Rectal smooth muscle tissue (tissue), 1 donor: ENCODE results near the gene MAP3K3.

Experiments
- H3K27ac ChIP-seq: one replicate; pipeline ENCODE4 v1.7.0; 2013; ENCODE audit warnings: low read depth, low read length, inconsistent platforms
- H3K27me3 ChIP-seq: one replicate; pipeline ENCODE4 v1.7.0; 2013; ENCODE audit warnings: low read length; ENCODE audit not compliant: control insufficient read depth, insufficient read depth
- H3K36me3 ChIP-seq: one replicate; pipeline ENCODE4 v1.7.0; 2013; ENCODE audit warnings: low read length; ENCODE audit not compliant: control insufficient read depth, insufficient read depth
- H3K4me1 ChIP-seq: one replicate; pipeline ENCODE4 v1.7.0; 2013; ENCODE audit warnings: low read length; ENCODE audit not compliant: control insufficient read depth, insufficient read depth
- H3K4me3 ChIP-seq: one replicate; pipeline ENCODE4 v1.7.0; 2013; ENCODE audit warnings: low read length
- H3K9ac ChIP-seq: one replicate; pipeline ENCODE4 v1.7.0; 2013; ENCODE audit warnings: low read length

Gene MAP3K3

GRCh38 chr17:63700528-63701455 is 78.6 kb downstream of the MAP3K3 start:
- Histone ChIP-seq H3K27me3 (no peaks in the 10 kb centered on the region), H3K36me3 (peaks cover 2% of the 10 kb centered on the region), H3K27ac (peak overlapping the region; percentile 69), H3K4me3 (peak overlapping the region; percentile 54), H3K9ac (no peak overlapping the region), H3K4me1 (peaks cover 2% of the 10 kb centered on the region)

- peaks cover 2% of the 10 kb centered on the region for H3K4me1 ChIP-seq
- H3K27ac ChIP-seq = no peak overlapping the region
- H3K27me3 ChIP-seq = no peaks in the 10 kb centered on the region
- no peak overlapping the region for H3K9ac ChIP-seq
- H3K36me3 ChIP-seq = peaks cover 2% of the 10 kb centered on the region
- peak overlapping the region; percentile 50 for H3K4me3 ChIP-seq
Measured at GRCh38 chr17:63701456-63701820, 79.2 kb downstream of the MAP3K3 start.

GRCh38 chr17:63701868-63702720 is 79.9 kb downstream of the MAP3K3 start:
- H3K4me1 ChIP-seq = peaks cover 2% of the 10 kb centered on the region
- no peak overlapping the region for H3K27ac ChIP-seq
- H3K4me3 ChIP-seq = peak overlapping the region; percentile 51
- H3K27me3 ChIP-seq = no peaks in the 10 kb centered on the region
- peaks cover 6% of the 10 kb centered on the region for H3K36me3 ChIP-seq
- no peak overlapping the region for H3K9ac ChIP-seq

- Histone ChIP-seq H3K4me1 (peaks cover 2% of the 10 kb centered on the region), H3K9ac (no peak overlapping the region), H3K4me3 (peak overlapping the region; percentile 21), H3K27me3 (no peaks in the 10 kb centered on the region), H3K27ac (no peak overlapping the region), H3K36me3 (peaks cover 6% of the 10 kb centered on the region)
Measured at GRCh38 chr17:63702721-63703015, 80.5 kb downstream of the MAP3K3 start.

- Histone ChIP-seq H3K27ac (no peak overlapping the region), H3K27me3 (no peaks in the 10 kb centered on the region), H3K36me3 (peaks cover 6% of the 10 kb centered on the region), H3K4me1 (peaks cover 2% of the 10 kb centered on the region), H3K4me3 (peak overlapping the region; percentile 21), H3K9ac (no peak overlapping the region)
Measured at GRCh38 chr17:63703029-63703428, 80.8 kb downstream of the MAP3K3 start.

GRCh38 chr17:63703556-63704258 is 81.5 kb downstream of the MAP3K3 start:
- no peak overlapping the region for H3K4me3 ChIP-seq
- no peak overlapping the region for H3K9ac ChIP-seq
- no peak overlapping the region for H3K27ac ChIP-seq
- peaks cover 3% of the 10 kb centered on the region for H3K36me3 ChIP-seq
- H3K27me3 ChIP-seq = no peaks in the 10 kb centered on the region
- peaks cover 2% of the 10 kb centered on the region for H3K4me1 ChIP-seq

- Histone ChIP-seq H3K27ac (no peak overlapping the region), H3K36me3 (peaks cover 7% of the 10 kb centered on the region), H3K4me1 (peaks cover 2% of the 10 kb centered on the region), H3K27me3 (no peaks in the 10 kb centered on the region), H3K9ac (no peak overlapping the region), H3K4me3 (no peak overlapping the region)
Measured at GRCh38 chr17:63704259-63704576, 82.0 kb downstream of the MAP3K3 start.

- no peak overlapping the region for H3K27ac ChIP-seq
- H3K4me3 ChIP-seq = no peak overlapping the region
- peaks cover 2% of the 10 kb centered on the region for H3K4me1 ChIP-seq
- H3K36me3 ChIP-seq = peaks cover 7% of the 10 kb centered on the region
- H3K27me3 ChIP-seq = no peaks in the 10 kb centered on the region
- H3K9ac ChIP-seq = no peak overlapping the region
Measured at GRCh38 chr17:63704836-63705235, 82.6 kb downstream of the MAP3K3 start.

- Histone ChIP-seq H3K4me1 (peaks cover 2% of the 10 kb centered on the region), H3K27me3 (no peaks in the 10 kb centered on the region), H3K27ac (no peak overlapping the region), H3K36me3 (peaks cover 7% of the 10 kb centered on the region), H3K9ac (no peak overlapping the region), H3K4me3 (no peak overlapping the region)
Measured at GRCh38 chr17:63705657-63706056, 83.4 kb downstream of the MAP3K3 start.

GRCh38 chr17:63706336-63707082 is 84.3 kb downstream of the MAP3K3 start:
- Histone ChIP-seq H3K27me3 (no peaks in the 10 kb centered on the region), H3K4me1 (no peaks in the 10 kb centered on the region), H3K4me3 (no peak overlapping the region), H3K36me3 (peaks cover 7% of the 10 kb centered on the region), H3K9ac (no peak overlapping the region), H3K27ac (no peak overlapping the region)

- Histone ChIP-seq H3K27ac (no peak overlapping the region), H3K36me3 (peaks cover 7% of the 10 kb centered on the region), H3K27me3 (no peaks in the 10 kb centered on the region), H3K9ac (no peak overlapping the region), H3K4me3 (no peak overlapping the region), H3K4me1 (no peaks in the 10 kb centered on the region)
Measured at GRCh38 chr17:63707151-63707550, 84.9 kb downstream of the MAP3K3 start.

GRCh38 chr17:63709110-63709509 is 86.9 kb downstream of the MAP3K3 start:
- H3K36me3 ChIP-seq = peaks cover 7% of the 10 kb centered on the region
- H3K4me3 ChIP-seq = no peak overlapping the region
- H3K27ac ChIP-seq = no peak overlapping the region
- H3K4me1 ChIP-seq = no peaks in the 10 kb centered on the region
- H3K9ac ChIP-seq = no peak overlapping the region
- no peaks in the 10 kb centered on the region for H3K27me3 ChIP-seq
